Karpas-422 (cell line): ENCODE data around the gene PPHLN1. TPM values are rescaled to one million over a fixed set of nuclear protein-coding genes. Genes with fewer than 3 reads are reported as not detected.

Experiments used
- DNase-seq: peaks from one replicate; pipeline ENCODE4 v3.0.0-alpha.2; 2015
- H2AFZ ChIP-seq: fragments of 200-600 bp; sonication (generic); 2 replicates; pipeline ENCODE4 v1.6.1; 2014; ENCODE audit warnings: antibody characterized with exemption, low read length, mixed read lengths
- H3K27ac ChIP-seq: fragments of 200-600 bp; sonication (generic); 2 replicates; pipeline ENCODE4 v1.5.1; 2014; ENCODE audit warnings: mild to moderate bottlenecking, low read length, moderate library complexity
- H3K27me3 ChIP-seq: fragments of 200-600 bp; sonication (generic); 2 replicates; pipeline ENCODE4 v1.6.1; 2014; ENCODE audit warnings: low read length, mixed read lengths
- H3K36me3 ChIP-seq: fragments of 200-600 bp; sonication (generic); 2 replicates; pipeline ENCODE4 v1.6.1; 2014; ENCODE audit warnings: low read length, mixed read lengths; ENCODE audit not compliant: insufficient read depth
- H3K4me1 ChIP-seq: fragments of 200-600 bp; sonication (generic); 2 replicates; pipeline ENCODE4 v1.6.1; 2014; ENCODE audit warnings: mild to moderate bottlenecking, low read length, mixed read lengths
- H3K4me2 ChIP-seq: fragments of 200-600 bp; sonication (generic); 2 replicates; pipeline ENCODE4 v1.6.1; 2014; ENCODE audit warnings: low read length, low read depth, mild to moderate bottlenecking; ENCODE audit not compliant: poor library complexity, severe bottlenecking
- H3K4me3 ChIP-seq: fragments of 200-600 bp; sonication (generic); 2 replicates; pipeline ENCODE4 v1.5.1; 2014; ENCODE audit warnings: mild to moderate bottlenecking, antibody characterized with exemption, low read length, mixed read lengths
- H3K79me2 ChIP-seq: fragments of 200-600 bp; sonication (generic); 2 replicates; pipeline ENCODE4 v1.6.1; 2014; ENCODE audit warnings: mild to moderate bottlenecking, low read length, mixed read lengths
- H3K9ac ChIP-seq: fragments of 200-600 bp; sonication (generic); 2 replicates; pipeline ENCODE4 v1.6.0; 2014; ENCODE audit warnings: low read length
- H3K9me2 ChIP-seq: fragments of 200-600 bp; sonication (generic), shearing (Covaris generic); replicated peaks from 2 replicates; pipeline ENCODE4 v1.6.0; 2014; ENCODE audit warnings: mild to moderate bottlenecking, low read length, moderate library complexity; ENCODE audit not compliant: insufficient read depth
- H3K9me3 ChIP-seq: fragments of 300-700, 200-600 bp; sonication (generic); 2 replicates; pipeline ENCODE4 v1.6.1; 2014; ENCODE audit warnings: low read length, mixed read lengths
- H4K20me1 ChIP-seq: fragments of 200-600 bp; sonication (generic); 2 replicates; pipeline ENCODE4 v1.6.1; 2014; ENCODE audit warnings: mild to moderate bottlenecking, antibody characterized with exemption, low read length, low read depth; ENCODE audit not compliant: insufficient read depth
- total RNA-seq: library from RNA; depleted of rRNA; stranded (reverse); fragments of >200 nt; shearing (Covaris generic); gene quantifications from 2 replicates; pipeline ENCODE4 v1.2.3, GENCODE V29; 2014; ENCODE audit warnings: low replicate concordance

The PPHLN1 gene
- total RNA-seq, 1 experiment from 2014 or later = 174 TPM

DNA sequence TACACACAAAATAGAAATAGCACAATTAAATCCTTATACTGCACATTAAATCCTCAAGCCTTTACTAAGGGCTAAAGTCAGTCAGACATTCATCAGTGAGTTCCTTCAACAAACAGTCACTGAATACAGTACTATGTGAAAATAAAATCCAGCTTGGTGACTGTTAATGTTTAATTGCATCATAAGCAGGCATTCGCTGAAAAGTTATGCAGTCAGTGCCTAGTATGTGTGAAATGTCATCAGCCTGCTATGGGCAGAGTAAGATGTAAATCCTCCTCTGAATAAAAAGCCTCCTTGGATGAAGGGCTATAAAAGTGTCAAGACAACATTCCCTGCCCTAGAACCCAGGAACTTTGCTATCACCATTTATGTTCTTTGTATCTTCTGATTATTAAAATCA is 147.2 kb downstream of the PPHLN1 start:
- no peak overlapping the region for H3K27ac ChIP-seq
- H3K4me2 ChIP-seq = no peak overlapping the region
- no peaks in the 10 kb centered on the region for H4K20me1 ChIP-seq
- H3K79me2 ChIP-seq = no peaks in the 10 kb centered on the region
- H3K27me3 ChIP-seq = no peaks in the 10 kb centered on the region; the same call in 1 of the 2 replicates
- no peak overlapping the region for H2AFZ ChIP-seq
- H3K4me1 ChIP-seq = peaks cover 65% of the 10 kb centered on the region
- no peaks in the 10 kb centered on the region for H3K9me2 ChIP-seq
- H3K9me3 ChIP-seq = no peaks in the 10 kb centered on the region
- DNase-seq = no peak
- no peak overlapping the region for H3K4me3 ChIP-seq
- H3K36me3 ChIP-seq = no peaks in the 10 kb centered on the region
- no peak overlapping the region for H3K9ac ChIP-seq

DNA sequence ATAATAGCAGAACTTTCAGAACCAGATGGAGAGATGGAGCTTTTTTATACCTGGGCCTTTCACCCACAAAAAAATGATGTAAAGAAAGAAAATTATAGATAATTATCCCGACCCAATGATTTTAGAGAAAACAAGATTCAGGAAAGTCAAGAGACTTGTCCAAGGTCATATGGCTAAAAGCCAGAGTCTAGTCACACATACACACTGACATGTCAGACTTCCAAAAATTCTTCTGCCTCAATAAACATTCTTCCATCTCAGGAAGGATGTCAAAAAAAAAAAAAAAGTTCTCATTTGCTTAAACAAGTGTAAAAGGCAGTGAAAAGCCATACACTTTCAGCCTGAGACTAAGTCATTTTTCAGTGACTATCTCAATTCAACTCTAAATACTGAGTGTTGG is 147.6 kb downstream of the PPHLN1 start:
- Histone ChIP-seq H3K79me2 (no peaks in the 10 kb centered on the region), H2AFZ (no peak overlapping the region), H3K4me1 (peaks cover 61% of the 10 kb centered on the region), H4K20me1 (no peaks in the 10 kb centered on the region), H3K9ac (no peak overlapping the region), H3K4me2 (no peak overlapping the region), H3K27me3 (no peaks in the 10 kb centered on the region; the same call in 1 of the 2 replicates), H3K9me3 (no peaks in the 10 kb centered on the region), H3K36me3 (no peaks in the 10 kb centered on the region), H3K9me2 (no peaks in the 10 kb centered on the region), H3K4me3 (no peak overlapping the region), H3K27ac (no peak overlapping the region)
- no peak for DNase-seq

DNA sequence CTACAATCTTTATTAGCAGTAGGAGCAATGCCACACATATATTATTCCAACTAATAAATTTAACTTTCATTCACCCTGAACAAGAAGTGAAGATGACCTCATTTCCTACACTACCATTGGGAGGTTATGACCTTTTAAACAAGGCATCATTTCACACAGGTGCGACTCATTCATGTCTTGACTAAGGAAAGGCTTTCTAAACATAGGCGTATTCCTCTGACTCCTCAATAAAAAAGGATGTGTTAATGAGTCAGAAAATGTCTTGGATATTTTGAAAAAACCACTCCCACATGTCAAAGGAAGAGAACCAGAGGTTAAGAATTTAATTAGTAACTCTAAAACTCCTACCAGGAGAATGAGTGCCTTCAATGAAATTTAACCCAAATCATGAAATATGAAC is 148.4 kb downstream of the PPHLN1 start:
- H3K4me2 ChIP-seq = no peak overlapping the region
- H4K20me1 ChIP-seq = no peaks in the 10 kb centered on the region
- H3K9me2 ChIP-seq = no peaks in the 10 kb centered on the region
- no peaks in the 10 kb centered on the region; the same call in 1 of the 2 replicates for H3K27me3 ChIP-seq
- no peak overlapping the region for H3K9ac ChIP-seq
- H3K9me3 ChIP-seq = no peaks in the 10 kb centered on the region
- H2AFZ ChIP-seq = no peak overlapping the region
- no peaks in the 10 kb centered on the region for H3K36me3 ChIP-seq
- H3K79me2 ChIP-seq = no peaks in the 10 kb centered on the region
- H3K27ac ChIP-seq = no peak overlapping the region
- peaks cover 53% of the 10 kb centered on the region for H3K4me1 ChIP-seq
- H3K4me3 ChIP-seq = no peak overlapping the region
- DNase-seq = no peak

DNA sequence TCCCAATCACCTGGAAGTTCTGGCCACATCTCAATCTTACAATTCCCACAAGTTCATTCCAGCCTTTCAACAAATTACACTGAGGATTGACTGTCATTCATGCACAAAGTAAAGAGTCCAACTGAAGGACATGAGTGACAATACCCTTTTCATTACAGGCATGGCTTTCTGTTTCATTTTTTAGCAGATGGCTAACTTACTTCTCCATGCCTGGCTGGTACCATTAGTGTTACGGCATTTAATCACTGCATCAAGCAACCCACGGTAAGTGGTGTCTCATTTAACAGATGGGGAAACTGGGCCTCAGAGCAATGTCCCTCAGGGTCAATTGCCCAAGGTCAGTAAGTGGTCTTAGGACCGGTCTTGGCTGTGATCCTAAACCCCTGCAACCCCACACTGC is 149.1 kb downstream of the PPHLN1 start:
- Histone ChIP-seq H3K36me3 (no peaks in the 10 kb centered on the region), H3K9ac (no peak overlapping the region), H3K27ac (no peak overlapping the region), H3K9me3 (no peaks in the 10 kb centered on the region), H4K20me1 (no peaks in the 10 kb centered on the region), H3K4me3 (no peak overlapping the region), H2AFZ (no peak overlapping the region), H3K4me1 (peaks cover 46% of the 10 kb centered on the region), H3K4me2 (peak overlapping the region; percentile 23), H3K27me3 (no peaks in the 10 kb centered on the region; the same call in 1 of the 2 replicates), H3K9me2 (no peaks in the 10 kb centered on the region), H3K79me2 (no peaks in the 10 kb centered on the region)
- DNase-seq = no peak

DNA sequence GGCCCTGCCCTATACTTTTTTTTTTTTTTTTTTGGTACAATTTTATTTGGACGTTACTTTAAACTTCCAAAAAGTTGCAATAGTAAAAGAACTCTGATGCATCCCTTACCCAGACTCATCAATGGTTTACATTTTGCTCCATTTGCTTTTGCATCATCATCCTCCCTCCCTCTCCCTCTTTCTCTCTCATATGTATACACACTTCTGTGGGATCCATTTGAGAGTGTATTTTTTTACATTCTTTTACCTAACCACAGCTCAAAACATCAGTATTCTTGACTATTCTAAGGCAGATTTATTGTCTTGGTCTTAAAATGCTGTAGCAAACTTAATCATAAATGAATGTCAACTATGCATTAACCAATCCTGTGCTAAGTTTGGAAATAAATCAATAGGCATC is 152.0 kb downstream of the PPHLN1 start:
- H3K79me2 ChIP-seq = no peaks in the 10 kb centered on the region

DNA sequence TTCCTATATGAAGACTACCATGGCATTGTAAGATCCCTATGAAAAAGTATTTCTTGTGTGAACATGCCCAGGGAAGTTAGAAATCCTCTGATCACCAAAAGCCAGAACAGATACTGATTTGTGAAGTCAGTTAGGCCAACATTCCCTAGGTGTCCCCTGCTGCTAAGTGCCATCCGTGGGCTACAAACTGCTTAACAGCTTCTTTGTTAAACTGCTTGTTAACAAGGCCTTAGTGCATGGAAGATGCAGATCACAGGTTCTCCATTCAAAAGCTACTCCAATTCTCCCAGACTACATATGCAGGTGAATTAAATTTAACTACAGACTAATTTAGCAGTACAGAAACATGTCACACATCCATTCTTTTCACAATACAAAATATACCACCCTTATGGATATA is 155.4 kb downstream of the PPHLN1 start:
- Histone ChIP-seq H3K4me1 (peaks cover 26% of the 10 kb centered on the region), H2AFZ (no peak overlapping the region), H3K9me3 (no peaks in the 10 kb centered on the region), H3K27ac (no peak overlapping the region), H3K79me2 (no peaks in the 10 kb centered on the region), H3K4me2 (no peak overlapping the region), H3K9me2 (no peaks in the 10 kb centered on the region), H3K9ac (no peak overlapping the region), H3K4me3 (no peak overlapping the region), H3K27me3 (no peaks in the 10 kb centered on the region), H4K20me1 (no peaks in the 10 kb centered on the region), H3K36me3 (no peaks in the 10 kb centered on the region)
- no peak for DNase-seq

More for the DNA sequence above, 152.0 kb downstream of the PPHLN1 start:
- H3K36me3 ChIP-seq = no peaks in the 10 kb centered on the region
- no peaks in the 10 kb centered on the region for H4K20me1 ChIP-seq
- H3K27ac ChIP-seq = no peak overlapping the region
- H3K4me2 ChIP-seq = no peak overlapping the region
- no peak for DNase-seq
- H3K9ac ChIP-seq = no peak overlapping the region
- H3K4me1 ChIP-seq = peaks cover 27% of the 10 kb centered on the region
- no peaks in the 10 kb centered on the region for H3K9me3 ChIP-seq
- no peak overlapping the region for H2AFZ ChIP-seq
- no peaks in the 10 kb centered on the region for H3K9me2 ChIP-seq
- H3K4me3 ChIP-seq = no peak overlapping the region
- H3K27me3 ChIP-seq = no peaks in the 10 kb centered on the region; the same call in 1 of the 2 replicates

DNA sequence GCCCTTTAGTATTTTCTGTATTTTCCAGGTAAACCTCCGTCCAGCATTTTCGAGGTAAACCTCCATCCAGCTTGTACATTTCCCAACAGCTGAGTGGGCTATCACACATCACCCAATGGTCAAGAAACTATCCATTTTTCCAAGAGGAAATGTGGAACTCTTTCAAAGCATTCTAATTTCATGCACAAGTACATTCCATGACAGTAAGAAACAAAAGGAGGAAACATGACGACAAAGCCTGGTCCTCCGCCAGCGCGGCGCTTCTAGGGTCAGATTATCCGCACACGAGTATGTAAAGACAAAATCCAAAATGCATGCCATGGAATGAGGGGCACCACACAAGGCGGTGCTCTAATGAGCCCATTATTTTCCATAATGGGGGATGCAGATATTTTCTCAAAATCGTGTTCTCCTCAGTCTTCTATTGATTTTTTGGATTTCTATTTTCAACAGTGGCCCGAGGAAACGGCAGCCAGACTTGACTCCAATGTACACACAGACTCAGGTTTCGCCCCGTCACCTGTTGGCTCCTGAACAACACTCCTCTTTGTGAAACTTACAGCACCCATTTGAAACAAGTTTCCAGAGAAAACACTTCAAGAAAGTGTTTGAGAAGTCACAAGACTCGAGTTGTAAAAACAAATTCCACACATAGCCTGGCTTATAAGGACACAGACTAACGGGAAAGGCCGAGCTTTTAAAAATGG is 156.2 kb downstream of the PPHLN1 start:
- DNase-seq = no peak
- Histone ChIP-seq H3K4me2 (peak overlapping the region; percentile 96), H3K27ac (no peak overlapping the region), H4K20me1 (no peaks in the 10 kb centered on the region), H3K4me1 (peaks cover 26% of the 10 kb centered on the region), H3K27me3 (no peaks in the 10 kb centered on the region), H3K79me2 (no peaks in the 10 kb centered on the region), H2AFZ (no peak overlapping the region; the same call in 1 of the 2 replicates), H3K9me2 (no peaks in the 10 kb centered on the region), H3K9me3 (no peaks in the 10 kb centered on the region), H3K36me3 (no peaks in the 10 kb centered on the region), H3K9ac (peak overlapping the region; percentile 69), H3K4me3 (peak overlapping the region; percentile 85)

DNA sequence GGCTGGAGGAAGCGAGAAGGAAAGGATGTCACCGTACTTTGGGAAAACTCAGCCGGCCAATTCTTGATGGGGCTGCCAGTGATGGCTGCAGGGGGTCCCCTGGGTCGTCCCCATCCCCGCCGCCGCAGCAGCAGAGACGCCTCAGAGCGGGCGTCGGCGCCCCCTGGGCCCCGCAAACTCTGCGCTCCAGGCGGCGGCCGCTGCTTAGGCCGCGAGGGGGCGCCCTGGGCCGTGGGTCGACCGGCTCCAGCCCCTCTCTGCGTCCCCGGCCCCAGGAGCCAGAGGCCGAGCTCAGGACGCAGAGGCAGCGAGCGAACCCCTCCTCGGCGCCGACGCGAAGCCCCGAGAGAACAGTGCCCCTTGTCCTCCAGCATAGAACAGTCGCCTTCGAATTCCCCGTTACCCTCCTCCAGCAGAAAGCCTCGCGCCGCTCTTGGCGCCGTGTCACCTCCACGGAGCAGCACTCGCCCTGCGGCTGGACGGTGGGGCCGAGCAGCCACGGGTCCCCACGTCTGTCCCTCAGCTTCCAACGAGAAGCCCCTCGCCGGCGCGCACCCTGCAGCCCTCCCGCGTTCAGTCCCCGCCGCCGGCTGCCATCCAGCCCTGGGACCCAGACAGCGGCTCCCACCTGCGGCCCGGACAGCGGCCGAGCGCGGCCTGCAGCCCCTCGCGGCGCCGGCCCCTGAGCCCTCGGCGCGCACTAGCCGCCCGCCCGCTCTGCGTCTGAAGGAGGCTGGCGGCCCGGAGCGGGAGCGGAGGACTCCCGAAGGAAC is 157.0 kb downstream of the PPHLN1 start:
- Histone ChIP-seq H3K27ac (no peak overlapping the region), H3K36me3 (no peaks in the 10 kb centered on the region), H3K4me3 (peak overlapping the region; percentile 85), H3K27me3 (no peaks in the 10 kb centered on the region), H3K79me2 (no peaks in the 10 kb centered on the region), H3K9me3 (no peaks in the 10 kb centered on the region), H3K9ac (peak overlapping the region; percentile 69), H2AFZ (peak overlapping the region; percentile 89), H4K20me1 (no peaks in the 10 kb centered on the region), H3K4me2 (peak overlapping the region; percentile 96), H3K4me1 (peaks cover 26% of the 10 kb centered on the region), H3K9me2 (no peaks in the 10 kb centered on the region)
- DNase-seq = peak; percentile 88
